GF-D8 (cell line): Measurements from ENCODE around the gene OPRL1.

Experiments used
- DNase-seq: peaks from one replicate; lab custom pipeline; 2025; lab: John Stamatoyannopoulos, UW

The OPRL1 gene

GRCh38 chr20:64056639-64056888 is 23.3 kb upstream of the OPRL1 start:
- no peak for DNase-seq

DNA sequence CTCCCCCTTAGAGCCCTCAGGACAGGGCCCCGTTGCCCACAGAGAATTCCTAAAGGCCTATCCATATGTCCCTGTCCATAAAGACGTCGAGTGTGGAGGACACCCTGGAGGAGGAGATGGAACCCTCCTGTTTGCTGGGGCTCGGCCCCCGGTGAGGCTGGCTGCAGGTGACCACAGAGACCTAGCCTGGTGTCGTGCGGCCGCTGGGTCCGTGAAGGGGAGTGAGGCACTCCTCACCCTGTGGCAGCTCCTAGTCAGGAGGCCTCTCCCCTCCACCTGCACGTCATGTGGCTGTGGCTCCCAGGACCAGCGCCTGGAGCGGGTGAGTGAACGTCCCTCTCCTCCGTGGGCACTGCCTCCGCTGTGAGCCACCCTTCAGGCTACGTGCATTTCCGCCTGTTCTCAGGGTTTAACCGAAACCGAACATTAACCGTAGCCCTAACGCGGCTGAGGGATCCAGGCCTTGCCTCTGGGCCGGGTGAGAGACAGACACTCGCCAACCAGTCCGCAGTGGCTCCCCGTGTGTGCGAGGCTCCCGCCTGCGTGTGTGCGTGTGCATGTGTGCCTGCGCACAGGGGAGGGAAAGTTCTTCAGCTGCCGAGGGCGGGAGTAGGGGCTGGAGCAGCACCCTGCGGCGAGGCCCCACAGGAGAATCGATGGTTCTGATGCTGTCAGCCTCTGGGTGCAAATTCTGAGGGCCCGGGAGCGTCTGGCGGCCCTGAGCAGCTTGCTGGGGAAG is 22.8 kb upstream of the OPRL1 start:
- DNase-seq = no peak

DNA sequence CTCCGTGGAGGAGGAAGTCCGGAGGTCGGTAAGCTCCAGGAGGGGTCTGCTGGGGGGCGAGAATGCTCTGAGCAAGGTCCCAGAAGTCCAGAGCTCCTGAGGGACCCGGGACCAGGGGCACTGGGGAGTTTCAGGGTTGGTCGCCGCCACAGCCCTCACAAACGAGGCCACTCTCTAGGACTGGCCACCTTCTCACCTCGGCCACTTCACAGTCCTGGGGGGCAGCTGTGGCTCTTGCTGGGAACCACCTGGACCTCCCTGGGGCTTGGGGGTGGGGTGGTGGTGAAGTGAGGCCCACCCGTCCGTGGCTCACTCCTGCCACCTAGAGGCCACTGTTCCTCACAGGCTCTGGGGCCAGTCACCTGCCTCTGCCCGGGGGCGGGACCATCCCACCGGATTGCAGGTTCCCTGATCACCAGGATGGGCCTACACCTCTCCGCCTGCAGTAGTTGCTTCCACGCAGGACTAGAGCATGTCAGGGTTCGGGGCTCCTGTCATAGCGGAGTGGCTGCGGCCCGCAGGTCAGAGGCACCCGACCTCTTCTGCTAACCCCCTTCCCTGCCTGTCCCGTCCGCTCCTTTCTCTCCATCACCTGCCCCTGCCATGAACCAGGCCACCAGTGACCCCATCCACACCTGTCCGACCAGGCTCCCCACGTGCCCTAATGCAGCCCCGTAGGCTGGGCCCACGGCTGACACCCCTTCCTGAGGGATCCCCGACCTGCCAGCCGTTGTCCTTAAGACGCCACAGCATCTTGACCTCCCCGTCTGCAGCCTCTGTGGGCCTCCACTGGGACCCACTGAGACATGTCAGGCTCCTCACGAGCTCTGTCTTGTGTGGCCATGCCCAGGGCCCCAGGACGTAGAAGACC is 22.0 kb upstream of the OPRL1 start:
- DNase-seq = no peak

DNA sequence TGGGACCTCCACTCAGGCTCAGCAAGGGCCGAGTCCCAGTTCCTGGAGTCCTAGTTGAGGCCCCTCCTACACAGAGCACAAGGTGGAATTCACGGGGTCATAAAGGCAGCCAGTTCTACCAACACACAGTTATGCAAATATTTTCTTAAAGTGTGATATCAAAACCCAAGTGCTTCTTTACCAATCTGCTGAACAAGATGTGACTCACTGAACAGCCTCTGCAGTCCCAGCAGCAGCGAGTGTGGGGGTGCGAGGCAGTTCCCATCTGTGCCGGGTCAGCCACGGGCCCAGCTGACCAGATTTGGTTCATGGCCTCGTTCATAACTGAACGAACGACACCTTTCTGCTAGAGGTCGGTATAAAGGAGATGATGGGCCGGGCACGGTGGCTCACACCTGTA is 21.3 kb upstream of the OPRL1 start:
- DNase-seq = no peak

GRCh38 chr20:64062276-64062595 is 17.6 kb upstream of the OPRL1 start:
- DNase-seq = no peak

DNA sequence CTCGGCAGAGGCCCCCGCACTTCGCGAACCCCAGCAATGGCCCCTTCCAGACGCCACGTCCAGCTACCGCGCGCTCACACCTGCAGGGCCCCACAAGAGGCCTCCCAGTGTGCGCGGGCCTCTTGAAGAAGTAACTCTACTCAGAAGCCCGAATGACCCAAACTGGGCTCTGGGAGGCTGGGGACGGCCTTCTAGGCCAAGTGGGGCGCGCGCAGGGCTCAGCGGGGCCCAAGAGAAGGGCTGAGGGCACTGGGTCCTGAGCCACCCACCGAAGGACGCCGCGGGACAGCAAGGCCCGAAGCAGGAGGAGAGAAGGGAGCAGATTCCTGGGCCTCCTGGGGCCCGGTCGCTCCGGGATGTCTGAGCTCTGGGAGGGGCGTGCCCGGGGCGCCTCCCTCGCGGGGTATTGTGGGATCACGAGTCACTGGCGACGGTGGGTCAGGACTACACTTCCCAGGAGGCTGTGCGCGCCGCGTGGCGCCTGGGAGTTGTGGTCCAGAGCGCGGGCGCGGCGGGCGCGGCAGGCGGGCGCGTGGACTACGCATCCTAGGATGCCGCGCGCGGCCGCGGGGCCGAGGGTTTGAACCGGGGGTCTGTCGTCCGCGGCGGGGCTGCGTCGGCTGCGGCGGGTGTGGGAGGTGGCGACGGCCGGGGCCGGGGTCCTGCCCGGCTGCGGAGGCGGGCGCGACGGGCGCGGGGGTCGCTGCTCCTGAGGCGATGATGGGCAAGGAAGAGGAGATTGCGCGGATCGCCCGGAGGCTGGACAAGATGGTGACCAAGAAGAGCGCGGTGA is 17.1 kb upstream of the OPRL1 start, which contains the start of gene TCEA2:
Gene TCEA2, plus strand, starts transcription at position 603 of the 793 bp plus-strand sequence. Its CDS starts 115 bp downstream, at position 718.
- peak; percentile 80 for DNase-seq

DNA sequence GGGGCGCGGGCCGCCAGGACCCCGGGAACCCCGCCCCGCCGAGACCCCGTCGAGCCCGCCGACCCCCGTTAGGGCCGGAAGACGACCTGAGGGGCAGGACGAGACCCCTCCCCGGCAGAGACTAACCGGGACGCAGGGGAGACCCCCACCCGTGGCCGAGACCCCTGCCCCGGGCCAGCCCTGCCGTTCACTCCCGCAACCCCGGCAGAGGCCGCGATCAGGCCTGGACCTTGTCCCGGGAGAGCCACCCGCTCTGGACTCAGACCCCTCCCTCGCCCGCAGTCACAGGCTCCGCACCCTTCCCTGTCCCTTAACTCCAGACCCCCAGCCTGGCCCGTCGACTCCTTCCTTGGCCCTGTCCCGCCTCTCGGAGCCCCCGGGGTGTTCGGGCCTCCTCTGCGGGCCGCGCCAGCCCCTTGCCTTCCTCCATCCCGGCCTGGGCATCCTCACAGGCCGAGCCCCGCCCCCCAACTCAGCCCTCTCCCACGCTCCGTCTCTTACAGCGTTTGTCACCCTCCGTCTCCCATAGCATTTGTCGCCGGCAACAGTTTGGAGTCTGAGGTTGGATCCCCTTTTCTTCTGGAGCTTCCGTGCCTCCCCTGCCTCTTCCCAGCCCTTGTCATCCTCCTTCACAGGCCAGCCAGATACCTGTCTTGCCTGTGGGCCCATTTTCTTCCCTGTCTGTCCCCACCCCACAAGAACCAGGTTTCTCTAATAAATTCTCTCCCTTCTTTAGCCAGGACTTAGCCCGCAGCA is 16.3 kb upstream of the OPRL1 start:
- DNase-seq = no peak

DNA sequence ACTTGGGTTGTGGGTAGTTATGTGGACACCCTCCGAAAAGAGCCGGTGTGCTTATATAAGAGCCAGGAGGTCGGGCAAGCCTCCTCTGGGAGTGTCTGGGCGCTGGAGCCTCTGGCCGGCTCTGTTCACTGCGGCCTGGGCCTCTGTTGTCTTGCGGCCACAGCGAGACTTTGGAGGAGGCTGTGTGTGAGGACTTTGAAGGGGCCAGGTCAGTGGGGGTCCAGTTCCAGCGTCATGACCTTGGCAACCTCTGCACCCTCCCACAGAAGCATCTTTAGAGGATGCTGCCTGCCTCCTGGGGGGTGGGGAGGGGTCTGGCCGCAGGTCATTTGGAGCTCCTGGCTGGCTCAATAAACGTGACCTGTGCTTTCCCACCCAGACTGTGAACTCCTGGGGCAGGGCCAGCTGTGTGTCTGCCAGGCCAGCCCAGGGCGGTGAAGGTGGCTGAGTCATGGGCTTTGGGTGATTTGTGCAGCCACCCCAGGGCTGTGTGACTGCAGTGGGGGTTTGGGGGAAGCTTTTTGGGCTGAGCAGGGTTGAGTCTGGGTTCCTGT is 15.7 kb upstream of the OPRL1 start:
- DNase-seq = no peak

GRCh38 chr20:64065062-64065973 is 14.6 kb upstream of the OPRL1 start:
- no peak for DNase-seq

- DNase-seq = peak; percentile 76
Measured at GRCh38 chr20:64065974-64066343, 13.9 kb upstream of the OPRL1 start.

DNA sequence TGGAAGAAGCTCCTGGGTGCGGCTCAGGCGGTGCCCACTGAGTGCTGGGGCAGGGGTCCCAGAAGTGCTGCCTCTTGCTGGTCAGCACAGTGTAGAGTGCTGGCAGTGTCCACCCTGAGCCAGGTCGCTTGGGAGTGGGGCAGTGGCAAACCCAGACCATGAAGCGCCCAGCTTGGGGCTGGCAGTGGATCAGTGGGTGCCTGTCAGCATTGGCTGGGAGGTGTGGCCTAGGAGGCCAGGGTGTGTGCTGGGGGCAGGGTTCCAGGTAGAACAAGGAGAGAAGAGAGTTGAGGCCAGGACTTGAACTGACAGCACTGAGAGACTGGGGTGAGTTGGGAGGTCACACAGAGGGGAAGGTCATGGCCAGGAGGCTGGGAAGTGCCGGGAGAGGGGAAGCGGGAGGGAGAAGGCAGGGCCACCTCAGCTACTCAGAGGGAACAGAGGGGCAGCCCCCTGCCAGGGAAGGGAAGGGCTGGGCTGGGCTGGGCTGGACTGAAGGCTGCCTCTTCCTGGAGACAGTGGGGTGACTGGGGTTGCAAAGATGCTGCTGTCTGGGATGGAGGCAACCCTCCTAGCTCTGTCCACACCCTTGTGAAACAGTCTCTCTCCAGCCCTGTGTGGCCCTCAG is 12.8 kb upstream of the OPRL1 start:
- no peak for DNase-seq

GRCh38 chr20:64067733-64068307 is 12.1 kb upstream of the OPRL1 start:
- DNase-seq = no peak

DNA sequence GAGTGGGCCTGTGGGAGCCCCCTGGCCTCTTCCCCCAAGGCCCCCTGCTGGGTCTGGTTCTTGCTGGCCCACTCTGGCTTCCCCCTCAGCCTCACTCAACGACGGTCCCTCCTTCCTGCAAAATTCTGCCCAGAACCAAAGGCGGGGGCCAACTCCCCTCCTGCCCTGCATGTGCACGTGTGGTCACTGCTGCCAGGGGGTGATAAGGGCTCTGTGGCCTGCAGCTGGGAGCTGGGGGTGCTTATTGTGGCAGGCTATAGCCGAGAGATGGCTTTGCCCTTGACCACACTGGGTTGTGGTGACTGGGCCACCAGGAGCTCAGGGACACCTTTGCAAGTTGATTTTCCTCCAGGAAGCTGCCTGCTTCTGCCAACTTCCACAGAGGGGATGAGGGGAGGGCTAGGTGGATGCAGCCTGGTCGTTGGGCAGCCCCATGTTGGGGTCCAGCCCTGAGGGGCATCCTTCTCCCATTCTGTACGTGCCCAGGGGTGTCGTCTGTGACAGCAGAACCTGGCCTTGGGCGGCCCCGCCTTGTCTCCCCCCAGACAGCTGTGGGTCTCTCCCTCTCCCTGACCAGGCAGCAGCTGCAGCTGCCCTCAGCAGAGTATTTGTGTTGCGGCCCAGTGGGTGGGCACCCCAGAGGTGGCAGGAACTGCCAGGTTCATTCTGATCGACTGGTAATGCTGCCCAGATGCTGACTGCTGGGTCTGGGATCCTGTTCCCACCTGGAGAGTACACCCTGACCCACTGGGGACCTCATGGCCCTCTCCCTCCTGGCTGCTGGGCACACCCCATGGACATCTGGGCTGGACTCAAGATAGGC is 11.3 kb upstream of the OPRL1 start:
- peak; percentile 39 for DNase-seq

GRCh38 chr20:64069209-64069613 is 10.7 kb upstream of the OPRL1 start:
- no peak for DNase-seq

GRCh38 chr20:64069614-64070243 is 10.2 kb upstream of the OPRL1 start:
- DNase-seq = no peak

DNA sequence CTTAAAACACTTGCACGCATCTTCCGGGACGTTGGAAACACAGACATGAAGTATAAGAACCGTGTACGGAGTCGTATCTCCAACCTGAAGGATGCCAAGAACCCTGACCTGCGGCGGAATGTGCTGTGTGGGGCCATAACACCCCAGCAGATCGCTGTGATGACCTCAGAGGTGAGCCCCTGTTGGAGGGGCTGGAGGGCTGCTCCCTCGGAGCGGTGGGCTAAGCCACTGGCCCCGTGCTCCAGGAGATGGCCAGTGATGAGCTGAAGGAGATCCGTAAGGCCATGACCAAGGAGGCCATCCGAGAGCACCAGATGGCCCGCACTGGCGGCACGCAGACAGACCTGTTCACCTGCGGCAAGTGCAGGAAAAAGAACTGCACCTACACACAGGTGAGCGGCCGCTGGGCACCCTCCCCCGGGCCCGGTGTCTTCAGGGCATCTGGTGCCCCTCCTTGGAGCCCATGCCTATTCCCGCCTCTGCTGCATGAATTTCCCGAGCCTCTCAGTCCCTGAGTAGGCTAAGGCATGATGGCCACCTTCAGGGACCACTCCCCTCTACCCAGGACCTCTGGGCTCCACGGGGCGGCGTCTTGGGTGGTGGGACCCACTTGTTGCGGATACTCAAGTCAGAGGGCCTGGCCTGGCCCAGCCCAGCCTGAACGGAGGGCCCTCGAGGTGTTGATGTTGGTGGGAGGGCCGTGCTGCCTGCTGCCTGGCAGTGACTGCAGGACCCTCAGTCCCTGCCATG is 9.5 kb upstream of the OPRL1 start:
- DNase-seq = no peak
